ENCODE results near the gene PEF1. TPM values are rescaled to one million over a fixed set of nuclear protein-coding genes. Genes with fewer than 3 reads are reported as not detected.

Gene PEF1
- total and polyA plus RNA-seq, 2 donors (not counting 1 experiment from before 2014, with no cell fraction given): 36.7 to 49.4 TPM

DNA sequence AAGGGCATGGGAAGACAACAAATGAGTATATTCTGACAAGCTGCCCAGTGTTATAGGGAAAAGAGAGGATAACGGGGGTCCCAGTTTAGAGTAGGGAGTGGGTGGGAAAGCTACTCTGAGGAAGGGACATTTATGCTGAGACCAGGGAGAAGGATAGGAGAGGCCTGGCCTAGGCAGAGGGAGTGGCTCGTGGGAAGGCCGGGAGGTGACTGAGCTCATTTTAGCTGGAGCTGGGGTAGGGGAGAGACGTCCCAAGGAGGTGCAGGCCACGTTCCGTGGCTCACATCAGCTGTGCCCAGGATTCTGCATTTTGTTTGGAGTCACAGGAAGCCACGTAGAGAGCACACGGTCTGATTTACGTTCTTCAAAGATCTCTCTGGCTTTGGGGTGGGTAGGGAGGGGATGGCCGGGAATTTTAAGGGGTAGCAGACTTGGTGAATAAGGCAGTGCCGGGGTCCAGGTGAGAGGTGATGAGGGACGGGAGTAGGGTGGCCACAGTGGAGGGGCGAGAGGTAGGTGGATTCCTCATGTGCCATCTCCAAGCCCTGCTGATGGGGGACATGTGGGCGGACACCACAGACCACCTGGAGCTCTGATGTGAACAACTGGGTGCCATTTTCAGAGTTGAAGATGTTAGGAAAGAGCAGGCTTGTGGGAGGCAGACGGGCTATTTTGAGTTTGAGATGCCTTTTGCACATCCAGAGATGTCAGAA, 63.6 kb downstream of the PEF1 start:
- CTCF ChIA-PET: no interaction called here

GRCh38 chr1:31580513-31580870, 64.2 kb downstream of the PEF1 start:
- H3K4me1 Mint-ChIP-seq: peaks cover 4% of the 10 kb centered on the region
- no peaks in the 10 kb centered on the region for H3K36me3 ChIP-seq (replicated peaks in 1 of 2; ENCODE audit: control extremely low read depth in 1 of 2, control insufficient read depth in 1 of 2, extremely low read depth in 1 of 2, insufficient read depth in 2 of 2, low read length in 1 of 2)
- H2AFZ ChIP-seq (ENCODE audit: insufficient read depth, low read depth, low read length, poor library complexity, severe bottlenecking): no peak overlapping the region
- H3K4me1 ChIP-seq (ENCODE audit: control insufficient read depth in 2 of 2, insufficient read depth in 2 of 2, low read length in 2 of 2): peaks cover 0 to 8% of the 10 kb centered on the region in 2 donors
- H3K9me3 ChIP-seq (ENCODE audit: control extremely low read depth in 1 of 3, control insufficient read depth in 2 of 3, insufficient read depth in 1 of 3, low read length in 2 of 3): no peaks in the 10 kb centered on the region
- H3K4me3 Mint-ChIP-seq: no peak overlapping the region
- H3K4me3 ChIP-seq (ENCODE audit: control extremely low read depth in 1 of 5, extremely low read depth in 1 of 5, insufficient read depth in 1 of 5, low read depth in 2 of 5, low read length in 4 of 5): no peak overlapping the region
- 86% methylated on average over 5 of the region's 5 CpGs for WGBS (ENCODE audit: insufficient coverage)
- TF ChIP-seq, protein P1, sequence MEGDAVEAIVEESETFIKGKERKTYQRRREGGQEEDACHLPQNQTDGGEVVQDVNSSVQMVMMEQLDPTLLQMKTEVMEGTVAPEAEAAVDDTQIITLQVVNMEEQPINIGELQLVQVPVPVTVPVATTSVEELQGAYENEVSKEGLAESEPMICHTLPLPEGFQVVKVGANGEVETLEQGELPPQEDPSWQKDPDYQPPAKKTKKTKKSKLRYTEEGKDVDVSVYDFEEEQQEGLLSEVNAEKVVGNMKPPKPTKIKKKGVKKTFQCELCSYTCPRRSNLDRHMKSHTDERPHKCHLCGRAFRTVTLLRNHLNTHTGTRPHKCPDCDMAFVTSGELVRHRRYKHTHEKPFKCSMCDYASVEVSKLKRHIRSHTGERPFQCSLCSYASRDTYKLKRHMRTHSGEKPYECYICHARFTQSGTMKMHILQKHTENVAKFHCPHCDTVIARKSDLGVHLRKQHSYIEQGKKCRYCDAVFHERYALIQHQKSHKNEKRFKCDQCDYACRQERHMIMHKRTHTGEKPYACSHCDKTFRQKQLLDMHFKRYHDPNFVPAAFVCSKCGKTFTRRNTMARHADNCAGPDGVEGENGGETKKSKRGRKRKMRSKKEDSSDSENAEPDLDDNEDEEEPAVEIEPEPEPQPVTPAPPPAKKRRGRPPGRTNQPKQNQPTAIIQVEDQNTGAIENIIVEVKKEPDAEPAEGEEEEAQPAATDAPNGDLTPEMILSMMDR (IDR thresholded peaks at IDR 0.05): no peak
- TF ChIP-seq EZH2 (IDR thresholded peaks at IDR 0.05; ENCODE audit: borderline replicate concordance, insufficient read depth, low read depth, low read length, poor library complexity, severe bottlenecking): no peak
- H3K27ac Mint-ChIP-seq: no peak overlapping the region
- CTCF ChIA-PET: no interaction called here
- peaks cover 9% of the 10 kb centered on the region for H3K27me3 Mint-ChIP-seq
- DNase-seq: no peak
- H3K79me2 ChIP-seq (ENCODE audit: control insufficient read depth, insufficient read depth, low read length): no peaks in the 10 kb centered on the region
- no peaks in the 10 kb centered on the region for H3K9me3 Mint-ChIP-seq (ENCODE audit: insufficient read depth)
- no peak overlapping the region for H3K9ac ChIP-seq (ENCODE audit: low read length)
- ATAC-seq (ENCODE audit: low read depth): no peak
- intact Hi-C loops (cut with micrococcal nuclease): no loop called here
- H4K20me1 ChIP-seq (ENCODE audit: control insufficient read depth, insufficient read depth, low read length, poor library complexity, severe bottlenecking): no peaks in the 10 kb centered on the region
- POLR2A ChIA-PET: interaction anchor here (0.6 kb wide), 1 partner anchor 193 kb away, joined by 5 read pairs; no protein-coding TSS in a partner anchor
- H3K27ac ChIP-seq (ENCODE audit: low read length in 2 of 2): no peak overlapping the region
- H3K27me3 ChIP-seq (replicated peaks in 1 of 4; ENCODE audit: control extremely low read depth in 1 of 4, control insufficient read depth in 3 of 4, insufficient read depth in 4 of 4, low read length in 3 of 4): peaks cover 0 to 11% (median 3%) of the 10 kb centered on the region in 4 experiments
- no peak overlapping the region for H3K4me2 ChIP-seq (replicated peaks; ENCODE audit: low read depth, low read length, poor library complexity, severe bottlenecking)

More for the DNA sequence above, 63.6 kb downstream of the PEF1 start:
- Histone ChIP-seq H3K79me2 (ENCODE audit: control insufficient read depth, insufficient read depth, low read length) (no peaks in the 10 kb centered on the region), H2AFZ (ENCODE audit: insufficient read depth, low read depth, low read length, poor library complexity, severe bottlenecking) (no peak overlapping the region), H3K4me3 (ENCODE audit: control extremely low read depth in 1 of 5, extremely low read depth in 1 of 5, insufficient read depth in 1 of 5, low read depth in 2 of 5, low read length in 4 of 5) (no peak overlapping the region), H3K9me3 (ENCODE audit: control extremely low read depth in 1 of 3, control insufficient read depth in 2 of 3, insufficient read depth in 1 of 3, low read length in 2 of 3) (no peaks in the 10 kb centered on the region), H3K9ac (ENCODE audit: low read length) (no peak overlapping the region), H3K27ac (ENCODE audit: low read length in 2 of 2) (no peak overlapping the region), H3K4me1 (ENCODE audit: control insufficient read depth in 2 of 2, insufficient read depth in 2 of 2, low read length in 2 of 2) (peaks cover 0 to 7% of the 10 kb centered on the region in 2 donors), H3K27me3 (replicated peaks in 1 of 4; ENCODE audit: control extremely low read depth in 1 of 4, control insufficient read depth in 3 of 4, insufficient read depth in 4 of 4, low read length in 3 of 4) (peaks cover 0 to 11% (median 3%) of the 10 kb centered on the region in 4 experiments), H3K4me2 (replicated peaks; ENCODE audit: low read depth, low read length, poor library complexity, severe bottlenecking) (no peak overlapping the region), H3K36me3 (replicated peaks in 1 of 2; ENCODE audit: control extremely low read depth in 1 of 2, control insufficient read depth in 1 of 2, extremely low read depth in 1 of 2, insufficient read depth in 2 of 2, low read length in 1 of 2) (no peaks in the 10 kb centered on the region), H4K20me1 (ENCODE audit: control insufficient read depth, insufficient read depth, low read length, poor library complexity, severe bottlenecking) (no peaks in the 10 kb centered on the region)
- Mint-ChIP-seq H3K27me3 (peaks cover 8% of the 10 kb centered on the region), H3K27ac (no peak overlapping the region), H3K4me1 (peaks cover 3% of the 10 kb centered on the region), H3K9me3 (ENCODE audit: insufficient read depth) (no peaks in the 10 kb centered on the region), H3K4me3 (no peak overlapping the region)
- WGBS (ENCODE audit: insufficient coverage): 92% methylated on average over 12 of the region's 15 CpGs
- POLR2A ChIA-PET: interaction anchor here (0.6 kb wide), 1 partner anchor 193 kb away, joined by 5 read pairs; no protein-coding TSS in a partner anchor
- DNase-seq (no peak), ATAC-seq (ENCODE audit: low read depth) (no peak)
- no peak for TF ChIP-seq EZH2 (IDR thresholded peaks at IDR 0.05; ENCODE audit: borderline replicate concordance, insufficient read depth, low read depth, low read length, poor library complexity, severe bottlenecking)
- TF ChIP-seq, protein P1 (IDR thresholded peaks at IDR 0.05): no peak
- intact Hi-C loops (cut with micrococcal nuclease): no loop called here
